Brain microvascular endothelial cell (primary cell): ENCODE data around the gene PIP4K2C.

ENCODE experiments used
- DNase-seq: peaks from one replicate; pipeline ENCODE4 v3.0.0-alpha.2; 2020
- H3K27ac ChIP-seq: fragments of 250-450 bp; sonication (Bioruptor Pico); 2 replicates; pipeline ENCODE4 v1.5.1; 2020; ENCODE audit warnings: mild to moderate bottlenecking, moderate library complexity
- H3K27me3 ChIP-seq: fragments of 250-450 bp; sonication (Bioruptor Pico); replicated peaks from 2 replicates; pipeline ENCODE4 v1.5.1; 2020; ENCODE audit warnings: mild to moderate bottlenecking
- H3K36me3 ChIP-seq: fragments of 250-450 bp; sonication (Bioruptor Pico); replicated peaks from 2 replicates; pipeline ENCODE4 v1.5.1; 2020; ENCODE audit warnings: mild to moderate bottlenecking
- H3K4me3 ChIP-seq: 2 replicates; pipeline ENCODE4 v1.5.1; 2011; ENCODE audit warnings: low read depth, mild to moderate bottlenecking, control low read depth, low read length, moderate library complexity
- in situ Hi-C: cut with HindIII; loops from 2 replicates; pipeline ENCODE4 v1.10.0; 2017; ENCODE audit warnings: low sequenced_read_pairs, low pct_ligation_motif_present
- TF ChIP-seq, protein P1 (sequence below): IDR thresholded peaks from 2 replicates; pipeline ENCODE4 v1.5.1; 2011; ENCODE audit warnings: low read depth, mild to moderate bottlenecking, moderate library complexity, low read length, control low read depth, inconsistent platforms; ENCODE audit errors: missing control alignments

The PIP4K2C gene

DNA sequence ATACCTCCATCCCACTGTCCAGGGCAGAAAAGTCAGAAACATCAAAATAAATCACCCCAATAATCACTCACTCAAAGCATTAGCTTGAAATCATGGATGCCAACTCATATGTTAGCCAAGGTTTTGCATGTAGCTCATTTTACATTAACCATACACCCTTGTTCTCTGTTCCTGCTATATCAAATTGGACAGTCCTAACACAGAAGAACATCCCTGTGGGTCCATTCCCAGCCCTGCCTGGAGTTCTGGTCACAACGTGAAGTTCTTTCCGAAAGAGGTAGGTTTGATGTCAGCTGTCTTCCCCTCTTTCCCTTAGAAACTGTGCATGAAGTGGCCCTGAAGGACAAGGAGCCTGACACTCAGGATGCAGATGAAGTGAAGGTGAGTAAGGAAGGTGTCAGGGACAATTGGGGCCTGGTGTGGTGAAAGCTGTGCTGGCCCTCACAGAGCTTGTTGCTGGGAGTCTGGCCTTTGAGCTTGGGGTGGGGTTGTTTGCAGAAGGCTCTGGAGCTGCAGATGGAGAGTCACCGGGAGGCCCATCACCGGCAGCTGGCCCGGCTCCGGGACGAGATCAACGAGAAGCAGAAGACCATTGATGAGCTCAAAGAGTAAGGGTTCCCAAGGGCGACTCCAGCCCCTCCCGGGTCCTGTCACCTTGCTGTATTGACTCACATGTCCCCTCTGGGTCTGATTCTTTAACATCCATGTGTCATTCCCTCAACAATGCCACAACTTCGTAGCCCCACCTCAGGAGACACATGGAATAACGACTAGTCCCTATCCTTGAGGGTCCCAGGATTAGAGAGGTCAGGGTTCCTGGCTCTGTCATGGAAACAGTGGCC, 15.0 kb upstream of the PIP4K2C start:
- no peaks in the 10 kb centered on the region for H3K36me3 ChIP-seq
- in situ Hi-C loops = no loop called here
- no peak for DNase-seq
- no peak overlapping the region for H3K27ac ChIP-seq
- H3K27me3 ChIP-seq = no peaks in the 10 kb centered on the region
- TF ChIP-seq, protein P1, sequence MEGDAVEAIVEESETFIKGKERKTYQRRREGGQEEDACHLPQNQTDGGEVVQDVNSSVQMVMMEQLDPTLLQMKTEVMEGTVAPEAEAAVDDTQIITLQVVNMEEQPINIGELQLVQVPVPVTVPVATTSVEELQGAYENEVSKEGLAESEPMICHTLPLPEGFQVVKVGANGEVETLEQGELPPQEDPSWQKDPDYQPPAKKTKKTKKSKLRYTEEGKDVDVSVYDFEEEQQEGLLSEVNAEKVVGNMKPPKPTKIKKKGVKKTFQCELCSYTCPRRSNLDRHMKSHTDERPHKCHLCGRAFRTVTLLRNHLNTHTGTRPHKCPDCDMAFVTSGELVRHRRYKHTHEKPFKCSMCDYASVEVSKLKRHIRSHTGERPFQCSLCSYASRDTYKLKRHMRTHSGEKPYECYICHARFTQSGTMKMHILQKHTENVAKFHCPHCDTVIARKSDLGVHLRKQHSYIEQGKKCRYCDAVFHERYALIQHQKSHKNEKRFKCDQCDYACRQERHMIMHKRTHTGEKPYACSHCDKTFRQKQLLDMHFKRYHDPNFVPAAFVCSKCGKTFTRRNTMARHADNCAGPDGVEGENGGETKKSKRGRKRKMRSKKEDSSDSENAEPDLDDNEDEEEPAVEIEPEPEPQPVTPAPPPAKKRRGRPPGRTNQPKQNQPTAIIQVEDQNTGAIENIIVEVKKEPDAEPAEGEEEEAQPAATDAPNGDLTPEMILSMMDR = no peak
- H3K4me3 ChIP-seq = no peak overlapping the region

DNA sequence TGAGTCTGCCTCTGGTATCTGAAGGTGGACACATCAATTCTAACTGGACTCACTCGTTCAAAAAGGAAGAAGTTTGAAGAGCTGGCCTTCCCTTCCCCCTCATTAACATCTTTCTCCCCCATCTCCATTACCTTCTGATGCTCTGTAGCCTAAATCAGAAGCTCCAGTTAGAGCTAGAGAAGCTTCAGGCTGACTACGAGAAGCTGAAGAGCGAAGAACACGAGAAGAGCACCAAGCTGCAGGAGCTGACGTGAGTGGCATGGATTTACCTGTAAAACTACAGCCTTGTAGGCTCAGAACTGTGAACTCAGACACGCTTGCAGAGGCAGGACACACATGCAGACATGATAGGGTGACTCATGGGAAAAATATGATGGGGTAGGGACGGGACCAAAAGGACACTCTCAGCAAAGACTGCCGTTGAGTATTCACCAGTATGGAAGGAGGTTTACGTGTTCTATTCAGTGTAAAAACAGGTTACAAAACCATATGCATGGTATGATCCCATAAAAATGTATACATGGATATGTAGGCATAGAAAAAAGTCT, 14.3 kb upstream of the PIP4K2C start:
- Histone ChIP-seq H3K36me3 (no peaks in the 10 kb centered on the region), H3K27ac (no peak overlapping the region), H3K27me3 (no peaks in the 10 kb centered on the region), H3K4me3 (no peak overlapping the region)
- DNase-seq = no peak
- in situ Hi-C loops = no loop called here
- TF ChIP-seq, protein P1 = no peak

DNA sequence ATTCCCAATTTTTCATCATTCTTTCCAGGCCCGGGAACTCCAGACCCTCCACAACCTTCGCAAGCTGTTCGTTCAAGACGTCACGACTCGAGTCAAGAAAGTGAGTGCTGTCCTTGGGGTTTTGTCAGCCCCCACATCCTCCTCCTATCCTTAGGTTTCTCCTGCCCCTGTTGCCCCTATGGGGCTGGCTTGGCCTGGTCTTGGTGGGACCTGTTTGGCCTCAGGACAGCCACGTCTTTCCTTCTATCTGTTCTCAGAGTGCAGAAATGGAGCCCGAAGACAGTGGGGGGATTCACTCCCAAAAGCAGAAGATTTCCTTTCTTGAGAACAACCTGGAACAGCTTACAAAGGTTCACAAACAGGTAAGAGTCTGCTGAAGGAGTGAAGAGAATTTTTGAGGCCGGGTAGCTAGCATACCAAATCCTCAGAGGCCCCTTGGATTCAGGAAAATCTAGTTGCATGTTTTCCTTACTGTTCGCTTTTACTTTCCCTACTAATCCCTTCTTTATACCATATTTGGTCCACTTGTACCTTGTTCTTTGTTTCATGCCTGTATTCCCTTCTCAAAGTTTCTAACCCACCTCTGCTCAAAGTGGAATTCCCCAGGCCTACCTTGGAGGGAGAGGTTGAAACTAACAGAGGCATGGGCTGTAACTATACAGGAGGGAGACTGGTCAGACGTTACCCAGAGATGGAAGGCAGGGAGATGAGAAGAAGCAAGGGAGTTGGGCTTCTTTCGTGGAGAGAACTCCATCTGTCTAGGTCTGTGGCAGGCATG, 12.8 kb upstream of the PIP4K2C start:
- DNase-seq = no peak
- in situ Hi-C loops = no loop called here
- Histone ChIP-seq H3K36me3 (no peaks in the 10 kb centered on the region), H3K4me3 (no peak overlapping the region), H3K27ac (no peak overlapping the region), H3K27me3 (no peaks in the 10 kb centered on the region)
- TF ChIP-seq, protein P1 = no peak

DNA sequence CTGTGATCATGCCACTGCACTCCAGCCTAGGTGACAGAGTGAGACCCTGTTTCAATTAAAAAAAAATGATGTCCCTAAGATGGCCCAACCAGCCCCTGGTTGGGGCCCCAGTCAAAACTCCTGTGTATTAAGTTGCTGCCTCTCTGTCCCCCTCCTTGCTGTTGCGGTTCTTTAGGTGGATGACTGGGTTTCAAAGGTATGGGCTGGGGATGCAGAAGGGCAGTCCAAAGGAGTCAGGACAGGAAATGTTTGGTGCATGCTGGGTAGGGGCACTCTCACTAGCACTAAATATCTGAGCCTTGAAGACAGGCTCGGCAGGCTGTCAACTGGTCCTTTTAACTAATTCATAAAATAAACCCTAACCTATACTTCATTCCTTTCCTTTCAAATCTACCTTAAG, 12.0 kb upstream of the PIP4K2C start:
- in situ Hi-C loops = no loop called here
- Histone ChIP-seq H3K4me3 (no peak overlapping the region), H3K27ac (no peak overlapping the region), H3K27me3 (no peaks in the 10 kb centered on the region), H3K36me3 (no peaks in the 10 kb centered on the region)
- TF ChIP-seq, protein P1 = no peak
- no peak for DNase-seq

DNA sequence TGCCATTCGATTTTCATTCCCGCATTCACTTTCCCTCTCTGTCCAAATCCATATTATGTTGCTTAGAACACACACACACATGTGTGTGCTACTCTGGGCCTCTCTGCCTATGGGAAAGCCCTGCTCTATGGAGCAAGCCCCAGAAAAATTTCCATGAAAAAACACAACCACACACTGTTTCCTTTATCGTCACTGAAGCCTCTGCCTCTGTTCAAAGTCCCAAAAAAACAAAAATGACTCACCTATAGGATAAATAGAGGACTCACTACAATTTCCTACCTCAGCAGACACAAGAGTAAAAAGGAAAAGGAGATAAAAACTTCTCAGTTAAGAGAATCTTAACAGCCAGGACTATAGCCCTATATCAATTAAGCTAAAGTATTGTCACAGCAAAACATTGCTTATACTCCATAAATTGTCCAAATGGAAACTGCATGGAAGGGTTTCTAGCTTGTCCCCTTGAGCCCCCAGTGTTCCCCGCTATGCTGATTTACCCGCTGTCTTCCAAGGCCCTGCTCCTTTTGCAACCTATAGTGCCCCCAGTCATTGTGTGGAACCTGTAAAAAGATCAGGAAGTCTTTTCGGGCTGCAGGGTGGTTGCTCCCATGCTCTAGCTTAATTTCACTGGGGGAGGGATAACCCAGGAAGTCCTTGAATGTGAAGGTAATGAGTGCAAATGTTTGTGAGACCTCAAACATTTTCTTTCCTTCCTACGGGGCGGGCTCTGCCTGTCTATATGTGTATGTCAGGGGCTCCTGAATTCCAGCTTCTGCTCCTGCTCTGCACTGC, 11.1 kb upstream of the PIP4K2C start:
- no peaks in the 10 kb centered on the region for H3K27me3 ChIP-seq
- in situ Hi-C loops = no loop called here
- H3K36me3 ChIP-seq = no peaks in the 10 kb centered on the region
- TF ChIP-seq, protein P1 = no peak
- H3K4me3 ChIP-seq = no peak overlapping the region
- DNase-seq = no peak
- no peak overlapping the region for H3K27ac ChIP-seq
